ENCODE measurements around the gene RERE.
A peak's percentile ranks its signal among the peaks of the same experiment; 100 is the strongest.

RERE gene

DNA sequence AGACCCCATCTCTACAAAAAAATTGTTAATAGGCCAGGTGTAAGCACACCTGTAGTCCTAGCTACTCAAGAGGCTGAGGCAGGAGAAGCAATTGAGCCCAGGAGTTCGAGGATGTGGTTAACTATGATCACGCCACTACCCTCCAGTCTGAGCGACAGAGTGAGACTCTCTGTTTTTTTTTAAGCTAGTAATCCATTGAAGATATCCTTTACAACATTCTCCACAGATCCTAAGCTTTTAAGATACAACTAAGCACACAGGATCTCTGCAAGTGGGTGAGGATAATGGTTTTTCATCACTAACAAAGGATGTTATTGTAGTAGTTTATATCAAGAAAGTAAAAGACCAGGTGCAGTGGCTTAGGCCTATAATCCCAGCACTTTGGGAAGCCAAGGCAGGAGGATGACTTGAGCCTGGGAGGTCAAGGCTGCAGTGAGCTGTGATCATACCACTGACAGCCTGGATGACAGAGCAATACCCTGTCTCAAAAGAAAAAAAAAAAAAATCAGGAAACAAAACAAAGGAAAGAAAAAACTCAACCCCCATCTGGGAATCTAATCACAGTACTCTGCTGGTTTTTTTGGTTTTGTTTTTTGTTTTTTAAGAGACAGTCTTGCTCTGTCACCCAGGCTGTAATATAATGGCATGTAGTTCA lies 166.1 kb downstream of the RERE start:
- TF ChIP-seq ZNF274 (IDR thresholded peaks at IDR 0.05; ENCODE audit: low read depth, low read length): no peak
- H3K4me3 ChIP-seq (ENCODE audit: low read length): peak overlapping the region; percentile 34; the same call in 1 of the 2 replicates

DNA sequence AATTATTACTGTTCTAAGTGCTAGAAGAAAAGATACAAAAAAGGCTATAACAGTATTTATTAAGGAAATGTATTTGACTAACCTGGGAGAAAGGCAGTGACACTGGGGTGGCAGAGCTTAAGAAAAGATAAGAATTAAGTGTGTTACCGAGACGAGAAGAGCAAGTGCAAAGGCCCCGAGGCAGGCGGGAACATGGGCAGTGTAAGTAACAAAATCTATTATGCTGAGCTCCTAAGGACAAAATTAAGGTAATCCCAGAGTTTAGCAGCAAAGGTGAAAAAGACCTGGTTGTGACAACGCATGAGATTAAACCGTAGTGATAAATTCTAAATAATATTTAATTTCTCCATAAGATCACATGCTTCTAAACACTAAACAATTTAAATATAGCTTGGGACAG lies 167.6 kb downstream of the RERE start:
- no peak for TF ChIP-seq ZNF274 (IDR thresholded peaks at IDR 0.05; ENCODE audit: low read depth, low read length)
- H3K4me3 ChIP-seq (ENCODE audit: low read length): no peak overlapping the region

DNA sequence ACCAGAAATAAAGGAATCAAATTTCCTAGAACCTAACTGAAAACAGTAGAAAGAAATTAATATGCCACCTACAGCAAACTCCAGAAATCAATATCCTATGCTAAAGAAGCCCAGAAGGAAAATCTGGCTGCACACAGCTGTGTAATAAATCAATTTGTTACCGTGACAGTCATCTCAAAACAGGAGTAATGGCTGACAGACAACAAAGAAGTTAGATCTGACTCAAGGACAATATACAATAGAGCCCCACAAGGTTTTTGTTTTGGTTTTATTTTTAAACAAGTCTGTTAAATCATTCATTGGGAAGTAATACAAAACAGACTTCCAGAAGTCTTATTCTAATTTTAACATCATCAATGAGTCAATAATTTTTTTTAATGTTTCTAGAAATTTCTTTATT lies 168.4 kb downstream of the RERE start:
- no peak overlapping the region; the same call in 1 of the 2 replicates for H3K4me3 ChIP-seq (ENCODE audit: low read length)
- TF ChIP-seq ZNF274 (IDR thresholded peaks at IDR 0.05; ENCODE audit: low read depth, low read length): no peak

DNA sequence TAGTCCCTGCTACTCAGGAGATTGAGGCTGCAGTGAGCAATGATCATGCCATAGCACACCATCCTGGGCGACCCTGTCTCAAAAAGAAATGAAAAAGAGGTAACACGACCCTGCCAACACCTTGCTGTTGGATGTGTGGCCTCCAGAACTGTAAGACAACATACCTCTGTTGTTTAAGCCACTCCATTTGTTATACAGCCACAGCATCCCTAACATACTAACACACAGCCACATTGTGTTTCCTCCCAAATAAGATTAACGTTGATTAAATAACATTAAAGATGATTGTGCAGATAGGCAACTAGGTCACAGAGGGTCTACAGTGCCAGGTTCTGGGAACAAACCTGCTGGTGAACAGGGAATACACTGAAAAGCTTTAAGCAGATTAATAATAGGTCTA lies 170.4 kb downstream of the RERE start:
- no peak for TF ChIP-seq ZNF274 (IDR thresholded peaks at IDR 0.05; ENCODE audit: low read depth, low read length)
- H3K4me3 ChIP-seq (ENCODE audit: low read length): no peak overlapping the region

DNA sequence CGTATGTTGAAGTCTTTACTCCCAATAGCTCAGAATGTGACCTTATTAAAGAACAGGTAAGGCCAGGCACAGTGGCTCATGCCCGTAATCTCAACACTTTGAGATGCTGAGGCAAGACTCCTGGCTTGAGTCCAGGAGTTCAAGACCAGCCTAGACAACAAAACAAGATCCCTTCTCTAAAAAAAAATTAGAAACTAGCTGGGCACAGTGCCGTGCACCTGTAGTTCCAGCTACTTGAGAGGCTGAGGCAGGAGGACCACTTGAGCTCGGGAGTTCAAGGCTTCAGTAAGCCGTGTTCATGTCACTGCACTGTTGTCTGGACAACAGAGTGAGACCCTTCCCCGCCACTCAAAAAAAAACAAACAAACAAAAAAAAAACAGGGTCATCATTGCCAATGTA lies 171.3 kb downstream of the RERE start:
- TF ChIP-seq ZNF274 (IDR thresholded peaks at IDR 0.05; ENCODE audit: low read depth, low read length): no peak
- no peak overlapping the region for H3K4me3 ChIP-seq (ENCODE audit: low read length)

DNA sequence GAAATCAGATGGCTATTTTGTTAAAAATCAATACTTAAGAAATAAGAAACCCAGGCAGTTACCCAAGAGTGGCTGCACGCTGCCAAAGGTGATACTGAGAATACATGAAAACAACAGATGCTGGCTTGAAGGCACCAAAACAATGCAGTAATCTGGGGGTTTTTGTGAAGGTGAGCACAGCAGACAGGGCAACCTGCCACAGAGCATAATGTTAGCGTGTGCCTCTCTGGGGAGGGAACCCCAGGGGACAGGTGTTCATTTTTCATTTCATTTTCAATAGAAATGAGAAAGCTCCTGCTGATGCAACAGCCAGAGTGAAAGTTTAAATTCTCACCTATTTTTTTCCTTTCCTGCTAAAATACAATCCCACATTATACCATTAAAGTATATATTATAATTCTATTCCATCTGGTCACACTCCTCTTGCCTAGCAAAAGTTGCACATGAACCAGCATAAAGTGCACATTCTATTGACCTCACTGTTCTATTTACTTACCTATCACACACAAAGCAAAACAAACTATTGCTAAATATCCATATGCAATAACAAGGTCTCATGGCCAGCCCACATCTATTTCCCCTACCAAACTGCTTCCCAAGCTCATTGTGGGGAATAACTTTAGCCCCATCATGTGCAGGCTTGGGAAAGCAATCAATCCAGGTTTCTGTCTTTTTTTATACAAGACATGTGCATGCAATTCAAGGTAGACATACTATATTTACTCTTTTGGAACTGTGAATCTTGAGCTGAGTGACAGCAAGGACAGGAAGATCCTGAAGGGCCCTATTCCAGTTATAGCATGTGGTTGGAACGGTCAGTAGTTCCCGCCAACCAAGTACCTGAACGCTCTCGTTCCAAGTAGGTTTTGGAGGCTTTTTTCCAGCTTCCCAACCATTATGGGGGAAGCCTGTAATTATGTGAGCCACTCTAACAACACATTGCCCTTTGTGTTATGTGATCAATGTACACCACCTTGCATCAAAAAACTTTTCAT lies 173.6 kb downstream of the RERE start:
- no peak for TF ChIP-seq ZNF274 (IDR thresholded peaks at IDR 0.05; ENCODE audit: low read depth, low read length)
- peak overlapping the region; percentile 31; the same call in 1 of the 2 replicates for H3K4me3 ChIP-seq (ENCODE audit: low read length)

DNA sequence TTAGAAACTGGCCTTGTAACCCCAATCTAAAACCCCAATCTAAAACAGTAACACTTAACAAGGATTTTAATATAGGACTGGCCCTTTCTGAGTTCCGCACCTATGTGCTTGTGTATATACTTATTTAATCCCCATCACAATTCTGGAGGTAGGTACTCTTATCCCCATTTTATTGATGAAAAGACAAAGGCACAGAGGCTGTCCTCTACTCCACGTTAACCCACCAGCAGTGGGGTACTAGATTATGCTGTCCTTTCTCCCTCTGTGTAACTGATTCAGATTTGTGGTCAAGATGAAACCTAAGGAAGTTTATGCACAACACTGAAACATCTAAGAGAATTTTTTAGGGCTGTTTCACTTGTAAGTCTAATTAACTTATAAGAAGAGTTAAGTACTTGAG lies 175.3 kb downstream of the RERE start:
- no peak overlapping the region for H3K4me3 ChIP-seq (ENCODE audit: low read length)
- no peak for TF ChIP-seq ZNF274 (IDR thresholded peaks at IDR 0.05; ENCODE audit: low read depth, low read length)

DNA sequence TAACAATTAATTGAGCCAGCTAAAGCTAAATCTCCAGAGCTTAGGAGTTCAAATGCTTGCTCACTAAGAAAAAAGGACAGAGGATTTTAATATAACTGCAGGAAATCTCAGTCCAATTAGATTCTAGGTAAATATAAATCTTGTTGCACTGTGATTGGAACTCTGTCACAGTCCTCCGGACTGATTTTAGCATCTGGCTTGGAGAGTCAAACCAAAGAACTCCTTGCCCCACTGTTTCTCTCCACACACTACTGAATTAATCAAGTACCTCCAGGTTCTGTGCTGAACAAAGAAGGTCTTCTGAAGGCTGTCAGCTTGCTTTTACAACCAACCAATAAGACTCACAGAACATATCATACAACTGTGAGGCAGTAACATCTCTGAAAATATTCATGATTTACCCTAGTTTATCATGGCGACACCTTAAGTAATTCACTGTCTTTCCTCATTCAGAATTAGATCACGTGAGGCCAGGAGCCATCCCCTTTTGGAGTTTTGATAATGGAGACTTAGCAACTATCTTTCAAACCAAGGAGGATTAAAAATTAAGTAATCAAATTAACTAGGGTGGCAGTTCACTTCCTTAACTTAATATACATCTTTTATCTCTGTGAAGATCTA lies 176.0 kb downstream of the RERE start:
- H3K4me3 ChIP-seq (ENCODE audit: low read length): no peak overlapping the region
- no peak for TF ChIP-seq ZNF274 (IDR thresholded peaks at IDR 0.05; ENCODE audit: low read depth, low read length)

DNA sequence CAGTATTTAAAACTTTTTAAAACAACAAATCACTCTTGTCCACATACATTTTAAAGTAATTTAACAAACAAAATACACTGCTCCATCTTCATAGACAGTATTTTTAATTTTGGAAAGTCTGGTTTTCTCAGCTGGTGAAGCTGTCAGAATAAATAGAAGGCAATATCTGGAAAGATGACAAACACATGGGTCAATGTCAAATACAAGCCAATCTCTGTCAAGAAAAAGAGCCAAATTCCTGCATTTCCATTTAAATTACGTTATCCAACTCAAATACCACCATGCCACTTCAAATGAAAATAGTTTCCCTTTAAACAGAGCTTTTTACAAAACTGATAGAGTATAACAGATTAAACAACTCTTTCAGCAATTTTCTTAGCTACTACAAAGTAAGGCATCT lies 176.5 kb downstream of the RERE start:
- TF ChIP-seq ZNF274 (IDR thresholded peaks at IDR 0.05; ENCODE audit: low read depth, low read length): no peak
- H3K4me3 ChIP-seq (ENCODE audit: low read length): no peak overlapping the region

DNA sequence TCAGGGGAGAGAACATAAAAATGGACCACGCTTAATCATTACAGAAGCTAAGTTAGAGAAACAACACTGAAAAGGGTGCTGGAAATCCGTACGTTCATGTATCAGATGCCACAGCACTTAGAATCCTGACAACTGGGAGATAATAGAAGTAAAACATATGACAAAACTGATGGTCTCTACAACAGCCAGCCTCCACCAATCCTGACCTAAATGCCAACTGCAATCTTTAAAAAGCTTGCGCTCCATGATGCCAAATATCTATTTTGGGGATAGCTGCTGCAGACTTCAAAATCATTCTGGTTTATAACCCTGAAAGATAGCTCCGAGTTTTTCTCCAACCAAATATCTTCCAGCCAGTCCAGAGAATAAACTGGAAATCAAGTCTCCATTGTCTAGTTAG lies 178.3 kb downstream of the RERE start:
- no peak overlapping the region for H3K4me3 ChIP-seq (ENCODE audit: low read length)
- TF ChIP-seq ZNF274 (IDR thresholded peaks at IDR 0.05; ENCODE audit: low read depth, low read length): no peak

DNA sequence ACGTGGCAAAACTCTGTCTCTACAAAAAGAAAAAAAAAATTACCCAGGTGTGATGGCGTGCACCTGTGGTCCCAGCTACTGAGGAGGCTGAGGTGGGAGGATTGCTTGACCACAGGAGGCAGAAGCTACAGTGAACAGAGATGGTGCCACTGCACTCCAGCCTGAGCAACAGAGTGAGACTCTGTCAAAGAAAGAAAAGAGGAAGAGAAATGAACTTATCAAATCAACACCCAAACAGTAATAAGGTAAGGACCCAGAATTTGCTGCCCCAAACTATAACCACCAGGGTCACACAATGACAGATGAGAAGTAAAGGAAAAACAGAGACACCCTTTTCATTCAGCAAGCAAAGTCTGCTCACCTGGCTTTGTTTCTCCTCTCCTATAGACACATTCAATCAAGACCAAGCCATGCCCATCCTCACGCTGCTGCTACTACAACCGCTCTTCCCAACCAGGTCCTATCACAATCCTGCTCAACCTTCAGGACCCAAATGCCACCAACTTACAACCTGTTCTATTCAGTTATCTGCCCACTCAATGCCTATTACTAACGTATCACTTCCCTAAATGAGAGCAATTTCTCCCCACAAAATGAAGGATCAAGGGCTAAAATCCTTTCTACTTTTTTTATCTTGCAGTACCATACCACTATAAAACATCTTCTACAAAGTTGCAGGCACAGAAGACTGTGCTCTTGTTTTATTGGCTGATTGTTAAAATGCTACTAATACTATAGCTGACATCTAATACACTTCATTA lies 183.5 kb downstream of the RERE start:
- no peak for TF ChIP-seq ZNF274 (IDR thresholded peaks at IDR 0.05; ENCODE audit: low read depth, low read length)
- no peak overlapping the region for H3K4me3 ChIP-seq (ENCODE audit: low read length)

DNA sequence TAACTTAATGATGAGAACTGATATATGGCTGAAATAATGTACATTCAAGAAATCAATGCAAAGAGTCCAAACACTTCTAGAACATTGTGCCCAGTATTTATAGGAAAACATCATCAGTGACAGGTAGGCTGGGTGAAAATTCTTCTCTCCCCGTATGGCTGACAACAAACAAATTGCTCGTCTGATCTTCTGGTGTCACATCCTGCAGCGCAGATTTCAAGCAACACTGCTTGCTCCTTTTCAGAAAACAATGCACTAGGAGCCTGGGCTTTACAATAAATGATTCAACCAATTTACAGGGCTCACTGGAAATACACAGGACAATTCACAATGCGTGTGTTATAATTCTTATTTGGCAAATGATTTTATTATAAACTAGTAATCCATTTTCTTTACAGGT lies 185.3 kb downstream of the RERE start:
- H3K4me3 ChIP-seq (ENCODE audit: low read length): no peak overlapping the region
- no peak for TF ChIP-seq ZNF274 (IDR thresholded peaks at IDR 0.05; ENCODE audit: low read depth, low read length)

DNA sequence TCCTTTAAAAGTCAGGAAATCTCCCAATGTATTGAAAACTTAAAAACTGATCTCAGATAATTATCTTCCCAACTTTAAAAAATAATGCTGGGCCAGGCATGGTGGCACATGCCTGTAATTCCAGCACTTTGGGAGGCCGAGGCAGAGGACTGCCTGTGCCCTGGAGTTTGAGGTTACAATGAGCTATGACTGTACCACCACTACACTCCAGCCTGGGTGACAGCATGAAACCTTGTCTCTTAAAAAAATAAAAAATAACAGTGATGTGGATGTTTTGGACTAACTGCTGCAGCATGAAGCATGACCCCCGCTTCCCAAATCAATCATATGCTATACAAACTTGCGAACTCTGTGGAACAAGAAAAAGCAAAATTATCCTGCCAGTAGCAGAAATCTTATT lies 186.3 kb downstream of the RERE start:
- no peak overlapping the region for H3K4me3 ChIP-seq (ENCODE audit: low read length)
- no peak for TF ChIP-seq ZNF274 (IDR thresholded peaks at IDR 0.05; ENCODE audit: low read depth, low read length)

Measured in GM08714 (cell line).